GM12878 (cell line): ENCODE data around the gene HTR2B.

Experiments
- CTCF ChIP-seq, 3 experiments: IDR thresholded peaks in 2 of 3; conservative IDR thresholded peaks in 1 of 3; 2 replicates each; pipeline ENCODE4 v1.5.1; 2011; ENCODE audit warnings: low read depth in 3 of 3, low read length in 3 of 3, mild to moderate bottlenecking in 3 of 3, control low read depth in 2 of 3, moderate library complexity in 2 of 3, inconsistent platforms in 1 of 3, mixed read lengths in 1 of 3; ENCODE audit not compliant: control insufficient read depth in 2 of 3, insufficient read depth in 1 of 3; ENCODE audit errors: extremely low read depth in 1 of 3
- EP300 ChIP-seq, 2 experiments: fragments of 150-350 bp in 1 of 2; IDR thresholded peaks; 2 replicates each; pipeline ENCODE4 v1.6.1; 2011 to 2012; ENCODE audit warnings: low read depth in 2 of 2, low read length in 2 of 2, borderline replicate concordance in 1 of 2, improper control_type of control experiment in 1 of 2, inconsistent platforms in 1 of 2; ENCODE audit not compliant: control insufficient read depth in 1 of 2
- EZH2 ChIP-seq: IDR thresholded peaks from 2 replicates; pipeline ENCODE4 v1.6.1; 2012; ENCODE audit warnings: low read depth, mild to moderate bottlenecking, control low read depth, inconsistent platforms, low read length, borderline replicate concordance; ENCODE audit not compliant: control insufficient read depth
- IKZF2 ChIP-seq, 2 experiments: fragments of 450-650 bp; IDR thresholded peaks; 2 replicates each; pipeline ENCODE4 v1.6.1; 2017; ENCODE audit warnings: mild to moderate bottlenecking in 2 of 2, moderate library complexity in 2 of 2
- KAT2A ChIP-seq: conservative IDR thresholded peaks from 2 replicates; pipeline ENCODE4 v1.6.1; 2011; ENCODE audit warnings: low read depth, low read length; ENCODE audit not compliant: control insufficient read depth
- MYC ChIP-seq: IDR thresholded peaks from 2 replicates; pipeline ENCODE4 v1.6.1; 2011; ENCODE audit warnings: mild to moderate bottlenecking, low read length, moderate library complexity, inconsistent platforms; ENCODE audit not compliant: insufficient read depth, insufficient replicate concordance, insufficient read length, severe bottlenecking
- NFIC ChIP-seq: IDR thresholded peaks from 2 replicates; pipeline ENCODE4 v1.6.1; 2012; ENCODE audit warnings: low read depth, mild to moderate bottlenecking, inconsistent platforms, low read length, moderate library complexity
- PAX8 ChIP-seq: fragments of 450-650 bp; IDR thresholded peaks from 2 replicates; pipeline ENCODE4 v1.6.1; 2017; ENCODE audit warnings: mild to moderate bottlenecking, moderate library complexity
- POLR2A ChIP-seq: IDR thresholded peaks from 2 replicates; pipeline ENCODE4 v1.6.1; 2011; ENCODE audit warnings: low read depth, mild to moderate bottlenecking, low read length
- RAD21 ChIP-seq: IDR thresholded peaks from 2 replicates; pipeline ENCODE4 v1.6.1; 2011; ENCODE audit warnings: mild to moderate bottlenecking, low read depth, low read length, moderate library complexity; ENCODE audit not compliant: insufficient read depth
- REST ChIP-seq: IDR thresholded peaks from 2 replicates; pipeline ENCODE4 v1.6.1; 2012; ENCODE audit warnings: mild to moderate bottlenecking, low read depth, low read length
- YY1 ChIP-seq: IDR thresholded peaks from 2 replicates; pipeline ENCODE4 v1.6.1; 2011; ENCODE audit warnings: low read depth, mild to moderate bottlenecking, low read length
- ZBTB33 ChIP-seq: fragments of 450-650 bp; IDR thresholded peaks from 2 replicates; pipeline ENCODE4 v1.6.1; 2017; ENCODE audit warnings: mild to moderate bottlenecking

GRCh38 chr2:231129216-231129615 is 4.4 kb upstream of the HTR2B start:
- no peak for TF ChIP-seq CTCF (IDR thresholded peaks at IDR 0.05 in 2 of 3, conservative IDR thresholded peaks at IDR 0.05 in 1 of 3; ENCODE audit: control insufficient read depth in 2 of 3, extremely low read depth in 1 of 3, insufficient read depth in 1 of 3, low read depth in 3 of 3, low read length in 3 of 3)
- no peak for TF ChIP-seq REST
- TF ChIP-seq POLR2A, result no peak
- TF ChIP-seq RAD21, result no peak
- TF ChIP-seq YY1, result no peak
- no peak for TF ChIP-seq EZH2
- TF ChIP-seq EP300 (IDR thresholded peaks at IDR 0.05; ENCODE audit: borderline replicate concordance in 1 of 2, control insufficient read depth in 1 of 2, low read depth in 2 of 2, low read length in 2 of 2), result no peak
- no peak for TF ChIP-seq IKZF2 (IDR thresholded peaks at IDR 0.05)
- no peak for TF ChIP-seq ZBTB33
- no peak for TF ChIP-seq NFIC
- TF ChIP-seq PAX8, result no peak
- TF ChIP-seq MYC, result no peak
- TF ChIP-seq KAT2A, result no peak
